PC-9 (cell line): Measurements from ENCODE around the gene ANKRD13B.

Experiments
- CTCF ChIP-seq: fragments of 200-600 bp; sonication (generic); conservative IDR thresholded peaks from 2 replicates; pipeline ENCODE4 v1.6.1; 2017; ENCODE audit warnings: mixed run types, antibody characterized with exemption, mild to moderate bottlenecking, moderate library complexity
- EZH2 ChIP-seq: fragments of 200-600 bp; sonication (generic); IDR thresholded peaks from 2 replicates; pipeline ENCODE4 v1.8.0; 2017; ENCODE audit warnings: antibody characterized with exemption, low read depth

- TF ChIP-seq CTCF (no peak), EZH2 (no peak)
Measured at GRCh38 chr17:29577001-29577370, 15.9 kb upstream of the ANKRD13B start.
